ENCODE results near the gene RAB40B. TPM values are rescaled to one million over a fixed set of nuclear protein-coding genes. Genes with fewer than 3 reads are reported as not detected.
"Not testable (repeated sequence)": the region's sequence is repeated elsewhere in the genome, so short reads cannot be mapped to it uniquely, and the experiment has no call there.

The RAB40B gene, protein sequence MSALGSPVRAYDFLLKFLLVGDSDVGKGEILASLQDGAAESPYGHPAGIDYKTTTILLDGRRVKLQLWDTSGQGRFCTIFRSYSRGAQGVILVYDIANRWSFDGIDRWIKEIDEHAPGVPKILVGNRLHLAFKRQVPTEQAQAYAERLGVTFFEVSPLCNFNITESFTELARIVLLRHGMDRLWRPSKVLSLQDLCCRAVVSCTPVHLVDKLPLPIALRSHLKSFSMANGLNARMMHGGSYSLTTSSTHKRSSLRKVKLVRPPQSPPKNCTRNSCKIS
- polyA plus RNA-seq (ENCODE audit: insufficient read length in 4 of 4) = 10 to 100 TPM; 16.6 to 25.3 (median 22.3) TPM

DNA sequence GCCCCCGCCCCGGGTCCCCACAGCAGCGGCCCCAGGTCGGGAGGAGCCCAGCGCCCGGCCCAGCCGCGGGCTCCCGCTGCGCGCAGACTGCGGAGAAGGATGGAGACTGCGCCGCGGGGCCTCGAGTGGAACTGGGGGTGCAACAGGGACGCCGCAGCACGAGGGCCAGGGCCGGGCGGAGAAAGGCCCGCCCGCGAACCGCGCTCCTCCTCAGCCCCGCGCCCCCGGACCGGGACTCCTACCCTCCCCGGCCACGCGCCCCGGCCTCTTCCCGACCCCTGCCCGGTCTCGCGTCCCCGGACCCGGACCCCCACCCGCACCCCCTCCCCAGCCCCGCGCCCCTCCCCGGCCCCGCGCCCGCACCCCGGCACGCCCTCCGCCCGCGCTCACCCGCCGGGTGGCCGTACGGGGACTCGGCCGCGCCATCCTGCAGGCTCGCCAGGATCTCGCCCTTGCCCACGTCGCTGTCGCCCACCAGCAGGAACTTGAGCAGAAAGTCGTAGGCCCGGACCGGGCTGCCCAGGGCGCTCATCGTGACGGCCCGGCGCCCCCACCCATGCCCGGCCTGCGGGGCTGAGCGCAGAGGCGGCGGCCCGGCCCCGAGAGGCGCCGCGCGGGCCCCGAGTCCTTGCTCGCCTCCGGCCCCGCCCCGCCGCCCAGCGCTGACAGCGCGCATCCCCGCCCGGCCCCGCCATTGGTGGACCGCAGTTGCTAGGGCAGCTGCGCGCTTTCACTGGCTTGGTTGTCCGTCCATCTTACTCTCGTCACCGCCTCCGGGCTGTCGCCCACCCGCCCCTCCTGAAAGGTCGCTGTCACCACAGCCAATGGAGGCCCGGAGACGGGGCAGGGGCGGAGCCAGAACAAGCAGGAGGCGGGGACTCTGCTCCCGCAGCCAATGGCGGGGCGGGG, at the start of gene RAB40B:
Gene RAB40B, minus strand, starts transcription at position 634 of the 909 bp plus-strand sequence. Its CDS starts 102 bp downstream, at position 532.
- DNase-seq (ENCODE audit: low read depth in 4 of 4, low spot score in 2 of 4) = peak; percentile 75 to 97 (median 90)

GRCh38 chr17:82745524-82745923, 47.0 kb upstream of the RAB40B start:
- DNase-seq (ENCODE audit: low read depth in 4 of 4, low spot score in 2 of 4) = no peak

GRCh38 chr17:82744736-82745135, 46.2 kb upstream of the RAB40B start:
- not testable (repeated sequence) for DNase-seq (ENCODE audit: low read depth in 4 of 4, low spot score in 2 of 4)

GRCh38 chr17:82743344-82744219, 45.1 kb upstream of the RAB40B start:
- DNase-seq (ENCODE audit: low read depth in 4 of 4, low spot score in 2 of 4) = no peak

DNA sequence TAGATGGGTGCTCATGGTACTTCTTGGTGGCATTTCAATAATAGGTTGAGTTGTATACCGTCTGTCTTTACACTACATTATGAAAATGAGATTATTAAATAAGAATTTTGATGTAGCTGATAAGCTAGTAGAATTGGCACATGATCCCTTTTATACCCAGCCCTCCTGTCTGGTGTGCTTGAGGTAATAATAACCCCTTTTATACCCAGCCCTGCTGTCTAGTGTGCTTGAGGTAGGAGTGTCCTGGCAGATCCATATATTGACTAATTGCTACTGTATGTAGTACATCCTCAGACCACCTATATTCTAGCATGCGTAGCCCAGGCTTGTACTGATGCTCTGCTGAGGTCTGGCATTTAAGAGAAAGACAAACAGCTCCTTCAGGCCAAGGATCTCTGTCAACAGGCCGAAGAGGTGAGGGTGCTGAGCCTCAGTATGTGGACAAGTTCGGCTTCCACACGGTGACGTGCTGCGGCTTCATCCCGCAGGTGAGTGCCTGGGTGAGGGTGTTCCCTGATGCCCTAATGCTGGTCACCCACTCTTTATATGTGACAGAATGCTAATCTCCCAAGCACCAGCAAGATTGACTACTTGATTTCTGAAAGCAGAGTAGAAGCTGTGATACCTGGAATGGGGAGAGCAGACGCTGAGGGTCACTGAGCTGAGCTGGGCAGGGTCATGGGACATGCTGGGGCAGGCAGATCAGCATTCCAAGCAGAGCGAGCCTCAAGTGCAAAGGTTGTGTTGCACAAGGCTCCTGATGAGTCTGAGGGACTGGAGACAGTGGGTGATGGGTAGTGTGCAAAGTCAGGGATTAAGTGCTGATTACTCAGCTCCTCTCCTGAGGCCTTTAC, 42.6 kb upstream of the RAB40B start:
- DNase-seq (ENCODE audit: low read depth in 4 of 4, low spot score in 2 of 4) = no peak

- DNase-seq (ENCODE audit: low read depth in 4 of 4, low spot score in 2 of 4) = no peak
Observed at GRCh38 chr17:82737967-82738877, 39.7 kb upstream of the RAB40B start.

- no peak for DNase-seq (ENCODE audit: low read depth in 4 of 4, low spot score in 2 of 4)
Observed at GRCh38 chr17:82736511-82737185, 38.1 kb upstream of the RAB40B start.

- no peak for DNase-seq (ENCODE audit: low read depth in 4 of 4, low spot score in 2 of 4)
Observed at GRCh38 chr17:82734987-82735866, 36.7 kb upstream of the RAB40B start, which contains the start of gene FN3K. FN3K (plus strand) TSS chr17:82735615; CDS start chr17:82735637, 22 bp downstream.

DNA sequence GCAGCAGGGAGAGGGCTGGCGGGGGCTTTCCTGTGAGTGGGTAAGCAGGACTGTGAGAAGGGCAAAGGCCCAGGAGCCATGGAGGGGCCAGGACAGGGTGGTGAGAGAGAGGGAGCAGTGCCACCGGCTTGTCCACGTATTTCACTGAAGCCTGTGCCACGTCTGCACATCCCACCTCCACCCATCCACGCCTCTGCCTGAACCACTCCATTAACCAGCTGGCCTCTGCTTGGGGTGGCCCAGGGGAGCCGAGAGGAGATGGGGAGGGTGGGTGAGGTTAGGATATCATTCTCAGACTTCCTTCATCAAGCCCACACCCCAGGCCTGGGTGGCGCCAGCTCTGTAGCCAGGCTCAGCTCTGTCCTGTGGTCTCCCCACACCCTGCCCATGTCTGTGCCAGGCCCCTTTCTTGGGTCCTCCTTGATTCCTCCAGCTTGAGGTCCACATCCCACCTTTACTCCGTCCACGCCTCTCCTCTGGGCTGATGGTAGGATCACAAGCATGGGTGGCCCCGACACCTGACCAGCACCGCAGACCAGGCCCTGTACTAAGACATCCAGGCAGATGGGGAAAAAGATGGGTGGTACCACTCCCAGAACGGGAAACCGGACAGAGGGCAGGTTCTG, 33.7 kb upstream of the RAB40B start:
- DNase-seq (ENCODE audit: low read depth in 4 of 4, low spot score in 2 of 4) = no peak

DNA sequence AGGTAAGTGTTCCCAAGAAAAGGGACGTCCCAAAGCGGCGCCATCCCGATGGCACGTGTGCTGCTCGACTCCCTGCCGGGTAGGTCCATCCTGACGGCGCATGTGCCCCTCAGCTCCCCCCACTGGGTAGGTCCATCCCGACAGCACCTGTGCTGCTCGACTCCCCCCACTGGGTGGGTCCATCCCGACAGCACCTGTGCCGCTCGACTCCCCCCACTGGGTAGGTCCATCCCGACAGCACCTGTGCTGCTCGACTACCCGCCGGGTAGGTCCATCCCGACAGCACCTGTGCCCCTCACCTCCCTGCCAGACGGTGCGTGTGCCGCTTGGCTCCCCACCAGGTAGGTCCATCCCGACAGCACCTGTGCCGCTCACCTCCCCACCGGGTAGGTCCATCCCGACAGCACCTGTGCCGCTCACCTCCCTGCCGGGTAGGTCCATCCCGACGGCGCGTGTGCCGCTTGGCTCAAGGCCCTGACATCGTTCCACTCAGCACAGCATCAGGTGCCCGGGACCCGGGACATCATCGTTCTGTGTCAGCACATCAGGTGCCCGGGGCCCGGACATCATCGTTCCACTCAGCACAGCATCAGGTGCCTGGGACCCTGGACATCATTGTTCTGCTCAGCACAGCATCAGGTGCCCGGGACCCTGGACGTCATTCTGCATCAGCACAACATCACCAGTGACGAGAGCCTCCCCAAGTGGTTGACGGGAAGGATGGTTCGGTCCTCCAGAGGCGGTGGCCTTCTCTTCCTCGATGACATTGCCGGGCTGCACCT, 31.2 kb upstream of the RAB40B start:
- DNase-seq (ENCODE audit: low read depth in 4 of 4, low spot score in 2 of 4) = no peak

DNA sequence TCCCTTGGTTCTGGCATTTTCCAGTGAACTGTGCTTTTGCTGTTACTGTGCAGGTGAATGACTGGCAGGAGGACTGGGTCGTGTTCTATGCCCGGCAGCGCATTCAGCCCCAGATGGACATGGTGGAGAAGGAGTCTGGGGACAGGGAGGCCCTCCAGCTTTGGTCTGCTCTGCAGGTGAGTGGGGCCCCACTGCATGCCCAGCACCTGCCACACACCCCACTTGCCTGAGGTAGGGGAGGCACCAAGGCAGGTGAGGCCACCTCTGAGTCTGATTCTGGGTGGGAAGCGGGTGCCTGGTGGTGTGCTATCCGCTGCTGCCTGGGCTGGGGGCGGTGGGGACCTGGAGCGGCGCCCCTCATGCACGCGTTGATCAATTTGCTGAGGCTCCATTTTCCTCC, 27.9 kb upstream of the RAB40B start:
- DNase-seq (ENCODE audit: low read depth in 4 of 4, low spot score in 2 of 4) = no peak

- no peak for DNase-seq (ENCODE audit: low read depth in 4 of 4, low spot score in 2 of 4)
Observed at GRCh38 chr17:82723169-82723807, 24.8 kb upstream of the RAB40B start.

GRCh38 chr17:82722341-82723013, 24.0 kb upstream of the RAB40B start:
- DNase-seq (ENCODE audit: low read depth in 4 of 4, low spot score in 2 of 4) = no peak

- no peak for DNase-seq (ENCODE audit: low read depth in 4 of 4, low spot score in 2 of 4)
Observed at GRCh38 chr17:82720204-82720603, 21.7 kb upstream of the RAB40B start.
